ENCODE measurements around the gene NEURL1.
"Not testable (repeated sequence)": the region's sequence is repeated elsewhere in the genome, so short reads cannot be mapped to it uniquely, and the experiment has no call there.

Gene NEURL1

DNA sequence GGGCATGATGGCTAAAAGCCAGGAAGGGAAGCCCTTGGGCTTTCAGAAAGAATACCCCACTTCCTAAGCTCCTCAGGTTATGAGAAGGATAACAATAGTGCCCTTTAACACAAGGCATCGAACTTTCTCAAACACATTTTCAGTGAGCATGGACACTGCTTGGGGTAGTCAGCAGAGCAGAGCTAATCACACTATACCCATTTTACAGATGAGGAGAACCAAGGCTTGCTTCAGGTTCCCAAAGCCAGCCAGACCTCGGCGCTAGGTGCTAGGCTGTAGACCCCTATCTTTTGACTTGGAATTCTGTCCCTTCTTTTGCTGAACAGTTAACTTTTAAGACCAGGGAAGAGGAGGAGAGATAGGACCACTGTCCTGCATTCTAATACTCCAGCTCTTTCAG, 1.8 kb downstream of the NEURL1 start:
- DNase-seq = no peak

DNA sequence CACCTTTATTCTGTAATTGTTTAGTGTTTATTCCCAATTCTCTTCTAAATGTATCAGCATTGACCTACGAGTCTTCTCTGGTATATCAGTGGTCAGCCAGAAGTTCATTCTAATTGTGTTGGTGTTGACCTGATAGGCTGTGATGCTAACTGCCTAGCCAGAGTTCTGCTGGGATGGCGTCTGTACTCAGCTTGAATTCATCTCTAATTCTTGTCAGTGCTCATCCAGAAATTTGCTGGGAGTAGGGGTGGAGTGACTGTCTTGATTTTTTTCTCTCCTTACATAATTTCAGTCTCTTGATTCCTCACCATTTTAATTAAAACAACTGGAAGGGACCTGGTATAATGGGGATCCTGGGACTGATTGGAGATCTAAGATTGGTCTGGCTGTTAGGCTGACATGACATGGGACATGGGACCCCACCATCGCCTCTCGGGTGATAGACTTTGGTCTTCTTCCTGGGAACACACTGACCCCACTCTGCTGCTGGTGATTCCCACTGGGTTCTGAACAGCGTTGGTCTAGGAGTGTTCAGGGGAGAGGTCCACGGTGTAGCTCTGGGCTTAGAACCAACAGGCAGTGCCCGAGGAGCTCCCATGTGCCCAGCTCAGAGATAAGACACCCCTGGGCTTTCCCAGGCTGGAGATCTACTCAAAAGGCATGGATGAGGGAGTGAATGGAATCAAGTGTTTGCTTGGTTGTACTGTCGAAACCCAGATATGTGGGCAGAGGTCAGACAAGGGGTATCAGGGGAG, 3.8 kb downstream of the NEURL1 start:
- no peak for DNase-seq

DNA sequence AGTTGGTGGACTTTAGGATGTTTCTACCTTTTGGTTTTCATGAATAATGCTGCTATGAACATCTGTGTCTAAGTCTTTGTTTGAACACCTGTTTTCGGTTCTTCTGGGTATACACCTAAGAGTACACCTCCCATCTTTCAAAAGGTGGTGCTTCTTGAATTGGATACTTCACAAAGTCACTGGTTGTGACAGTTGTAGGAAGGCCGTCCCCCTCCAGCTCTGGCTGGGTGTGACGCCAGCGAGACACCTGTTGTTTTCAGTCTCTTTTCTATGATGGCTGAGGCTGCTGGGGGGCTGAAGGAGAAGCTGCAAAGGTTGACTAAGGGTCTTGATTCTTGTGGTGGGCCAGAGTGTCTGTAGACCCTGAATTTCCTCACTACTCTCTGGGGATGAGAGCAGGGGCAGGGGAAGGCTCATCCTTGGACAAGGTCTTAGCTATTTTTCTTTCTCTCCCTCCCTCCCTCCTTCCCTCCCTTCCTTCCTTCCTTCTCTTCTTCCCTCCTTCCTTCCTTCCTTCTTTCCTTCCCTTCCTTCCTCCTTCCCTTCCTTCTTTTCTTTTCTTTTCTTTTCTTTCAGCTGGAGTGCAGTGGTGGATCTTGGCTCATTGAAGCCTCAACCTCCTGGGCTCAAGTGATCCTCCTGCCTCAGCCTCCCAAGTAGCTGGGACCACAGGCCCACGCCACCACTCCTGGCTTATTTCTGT, 5.6 kb downstream of the NEURL1 start:
- no peak for DNase-seq

DNA sequence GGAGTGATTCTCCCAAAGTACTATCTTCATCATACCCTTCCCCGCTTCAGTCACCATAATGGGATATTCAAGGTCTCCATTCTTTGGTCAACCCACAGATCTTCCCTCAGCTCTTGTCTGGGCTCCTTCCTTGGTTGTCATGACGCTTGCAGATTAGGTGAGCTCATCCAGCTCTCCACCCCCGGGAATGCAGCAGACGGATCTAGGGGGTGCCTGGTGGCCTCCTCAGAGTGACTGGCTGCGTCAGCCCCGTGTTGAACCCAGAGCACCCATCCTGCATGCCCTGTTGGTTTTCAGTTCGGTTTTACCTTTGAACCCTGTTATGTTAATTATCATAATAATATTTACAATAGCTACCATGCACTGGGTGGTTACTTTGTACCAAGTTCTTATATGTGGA, 6.4 kb downstream of the NEURL1 start:
- no peak for DNase-seq

DNA sequence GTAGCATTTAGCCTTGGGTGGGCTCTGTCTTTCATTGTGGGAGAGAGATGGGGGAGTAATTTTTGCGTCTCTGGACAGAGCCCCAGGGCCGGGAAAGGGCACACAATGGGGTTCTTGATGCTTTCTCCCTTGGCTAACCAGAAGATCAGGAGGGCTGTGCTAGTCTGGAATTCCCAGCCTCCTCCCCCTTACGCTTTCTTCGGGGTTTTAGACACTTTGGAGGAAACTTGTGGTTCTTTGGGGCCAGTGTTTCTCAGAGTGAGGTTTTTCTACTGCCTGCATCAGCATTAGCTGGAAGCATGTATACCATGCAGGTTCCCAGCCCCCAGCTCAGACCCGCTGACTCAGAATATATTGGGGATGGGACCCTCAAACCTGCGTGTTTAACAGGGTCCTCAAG, 7.0 kb downstream of the NEURL1 start:
- DNase-seq = no peak

DNA sequence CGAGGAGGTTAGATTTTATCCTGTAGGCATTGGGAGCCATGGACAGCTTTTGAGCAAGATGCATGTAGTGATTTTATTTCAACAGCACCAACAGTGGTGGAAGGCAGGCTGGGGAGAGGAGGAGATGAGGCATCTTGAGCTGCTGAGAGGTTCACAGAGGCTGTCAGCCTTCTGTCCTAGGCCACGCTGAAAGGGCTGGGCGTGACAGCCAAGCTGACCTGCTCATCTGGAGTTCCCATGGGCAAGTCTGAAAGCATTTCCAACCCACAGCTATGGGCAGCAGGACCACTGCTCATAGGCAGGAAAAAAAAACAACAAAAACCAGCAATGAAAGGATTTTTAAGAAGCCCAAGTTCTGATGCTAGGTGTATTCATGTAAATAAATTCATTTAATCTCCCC, 7.7 kb downstream of the NEURL1 start:
- DNase-seq = no peak

DNA sequence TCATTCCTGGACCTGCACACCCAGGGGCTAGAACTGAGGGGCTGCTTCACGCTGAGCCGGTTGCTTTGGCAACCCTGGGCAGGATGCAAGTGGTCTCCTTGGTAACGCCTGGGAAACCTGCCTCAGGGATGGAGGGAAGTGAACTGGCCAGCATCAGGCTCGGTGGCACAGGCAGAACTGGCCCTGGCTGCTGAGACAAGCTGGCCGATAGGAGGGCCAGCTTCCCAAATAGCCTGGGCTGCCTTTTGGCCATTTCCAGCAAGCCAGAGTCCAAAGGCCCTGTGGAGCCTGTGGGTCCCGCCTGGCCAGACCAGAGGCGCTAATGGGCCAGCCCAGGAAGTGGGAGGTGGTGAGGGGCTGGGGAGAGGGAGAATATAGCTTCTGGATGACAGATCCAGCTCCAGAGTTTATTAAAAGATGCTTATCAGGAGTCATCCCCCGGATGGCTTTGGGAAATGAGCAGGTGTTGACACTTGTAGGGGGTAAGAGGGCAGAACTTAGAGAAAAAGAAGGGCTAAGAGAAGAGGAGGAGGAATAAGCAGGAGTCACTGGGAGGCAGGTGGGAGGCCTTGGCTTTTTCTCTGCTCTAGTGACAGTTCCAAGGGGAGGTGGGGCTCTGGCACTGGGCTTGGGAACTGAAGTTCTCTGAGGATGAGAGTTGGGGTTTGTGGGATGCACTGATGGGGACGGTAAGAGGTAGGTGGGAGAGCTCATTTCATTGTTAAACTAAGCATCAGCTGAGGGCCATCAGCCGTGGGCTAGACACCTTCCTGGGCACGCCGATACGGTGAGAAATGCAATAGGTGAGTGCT, 9.6 kb downstream of the NEURL1 start:
- no peak for DNase-seq

DNA sequence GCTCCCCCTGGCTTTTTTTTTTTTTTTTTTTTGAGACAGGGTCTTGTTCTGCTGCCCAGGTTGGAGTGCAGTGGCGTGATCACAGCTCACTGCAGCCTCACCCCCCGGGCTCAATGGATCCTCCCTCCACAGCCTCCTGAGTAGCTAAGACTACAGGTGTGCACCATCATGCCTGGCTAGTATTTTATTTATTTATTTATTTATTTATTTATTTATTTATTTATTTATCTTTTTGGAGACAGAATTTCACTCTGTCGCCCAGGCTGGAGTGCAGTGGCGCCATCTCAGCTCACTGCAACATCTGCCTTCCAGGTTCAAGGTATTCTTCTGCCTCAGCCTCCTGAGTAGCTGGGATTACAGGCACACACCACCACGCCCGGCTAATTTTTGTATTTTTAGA, 10.3 kb downstream of the NEURL1 start:
- not testable (repeated sequence) for DNase-seq

DNA sequence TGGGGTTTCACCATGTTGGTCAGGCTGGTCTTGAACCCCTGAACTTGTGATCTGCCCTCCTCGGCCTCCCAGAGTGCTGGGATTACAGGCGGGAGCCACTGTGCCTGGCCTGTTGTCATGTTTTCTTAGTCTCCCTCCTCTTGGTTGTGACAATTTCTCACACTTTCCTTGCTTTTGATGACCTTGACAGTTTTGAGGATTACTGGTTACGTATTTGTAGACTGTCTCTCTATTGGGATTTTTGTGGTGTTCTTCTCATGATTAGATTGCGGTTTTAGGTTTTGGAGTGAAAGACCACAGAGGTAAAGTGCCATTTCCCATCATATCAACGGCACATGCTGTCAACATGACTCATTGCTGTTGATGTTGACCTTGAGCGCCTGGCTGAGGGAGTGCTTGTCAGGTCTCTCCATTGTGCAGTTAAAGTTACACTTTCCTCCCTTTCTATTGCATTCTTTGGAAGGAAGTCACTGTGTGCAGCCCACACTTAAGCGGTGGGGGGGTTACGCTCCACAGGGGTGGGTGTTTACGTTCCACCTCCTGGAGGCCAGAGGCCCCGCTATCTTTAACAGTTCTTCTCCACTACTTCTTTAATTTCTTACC, 10.8 kb downstream of the NEURL1 start:
- no peak for DNase-seq

DNA sequence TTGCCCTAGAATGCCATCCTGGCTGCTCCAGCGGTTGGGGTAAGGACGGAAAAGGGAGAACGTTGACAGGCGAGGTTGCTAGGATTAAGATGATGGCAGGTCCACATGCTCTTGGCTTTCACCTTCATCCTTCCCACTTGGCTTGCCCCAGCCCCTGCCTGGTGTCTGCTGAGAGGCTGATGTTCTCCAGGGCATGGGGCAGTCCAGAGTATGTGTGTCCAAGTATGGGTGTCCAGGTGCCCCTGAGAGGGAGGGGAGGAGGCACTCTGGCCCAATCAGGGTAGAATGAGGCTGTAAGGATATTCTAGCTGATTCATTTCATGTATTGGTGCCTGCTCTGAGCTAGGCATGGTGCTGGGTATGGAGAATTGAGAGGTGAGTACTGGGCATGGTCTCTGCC, 12.6 kb downstream of the NEURL1 start:
- DNase-seq = no peak

DNA sequence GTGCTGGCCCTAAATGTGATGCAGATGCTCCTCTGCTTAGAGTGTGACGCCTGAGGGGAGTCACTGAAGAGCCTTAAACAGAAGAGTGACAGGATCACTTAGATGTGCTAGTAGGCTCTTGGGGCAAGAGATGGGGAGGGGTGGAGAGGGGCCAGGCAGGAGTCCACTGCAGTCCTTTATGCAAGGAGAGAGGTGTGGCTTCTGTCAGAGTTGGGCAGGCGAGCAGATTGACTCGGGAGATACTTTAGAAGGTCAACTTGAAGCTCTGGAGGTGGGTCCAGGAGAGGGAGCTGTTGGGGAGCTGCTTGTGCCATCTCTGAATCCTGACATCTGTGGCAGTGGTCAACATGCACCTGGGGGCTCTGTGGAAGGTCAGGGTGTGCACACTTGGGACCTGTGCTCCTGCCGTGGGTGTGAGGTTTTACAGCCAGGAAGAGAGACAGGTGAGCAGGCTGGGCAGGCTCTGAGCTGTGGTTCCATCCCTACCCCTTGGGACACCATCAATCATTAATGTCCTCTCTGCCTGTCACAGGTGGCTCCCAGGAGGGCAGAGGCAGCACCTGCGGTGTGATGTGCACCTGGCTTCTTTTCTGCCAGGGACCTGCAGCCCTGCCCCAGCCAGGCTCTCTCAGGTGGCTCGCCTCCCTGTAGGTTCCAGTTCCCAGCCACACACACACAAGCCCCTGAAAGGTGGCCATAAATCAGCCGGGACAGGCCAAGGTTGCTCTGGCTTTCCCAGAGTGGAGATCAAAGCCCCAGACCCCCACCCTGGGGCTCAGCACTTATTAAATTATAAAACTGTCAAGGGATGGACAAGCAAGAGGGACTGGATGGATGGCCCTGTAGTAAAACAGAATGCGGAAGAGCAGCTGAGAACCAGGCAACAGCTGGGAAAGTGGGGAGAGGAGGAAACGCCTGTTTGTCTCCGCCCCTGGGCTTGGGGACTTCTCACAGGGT, 14.0 kb downstream of the NEURL1 start:
- DNase-seq = no peak

DNA sequence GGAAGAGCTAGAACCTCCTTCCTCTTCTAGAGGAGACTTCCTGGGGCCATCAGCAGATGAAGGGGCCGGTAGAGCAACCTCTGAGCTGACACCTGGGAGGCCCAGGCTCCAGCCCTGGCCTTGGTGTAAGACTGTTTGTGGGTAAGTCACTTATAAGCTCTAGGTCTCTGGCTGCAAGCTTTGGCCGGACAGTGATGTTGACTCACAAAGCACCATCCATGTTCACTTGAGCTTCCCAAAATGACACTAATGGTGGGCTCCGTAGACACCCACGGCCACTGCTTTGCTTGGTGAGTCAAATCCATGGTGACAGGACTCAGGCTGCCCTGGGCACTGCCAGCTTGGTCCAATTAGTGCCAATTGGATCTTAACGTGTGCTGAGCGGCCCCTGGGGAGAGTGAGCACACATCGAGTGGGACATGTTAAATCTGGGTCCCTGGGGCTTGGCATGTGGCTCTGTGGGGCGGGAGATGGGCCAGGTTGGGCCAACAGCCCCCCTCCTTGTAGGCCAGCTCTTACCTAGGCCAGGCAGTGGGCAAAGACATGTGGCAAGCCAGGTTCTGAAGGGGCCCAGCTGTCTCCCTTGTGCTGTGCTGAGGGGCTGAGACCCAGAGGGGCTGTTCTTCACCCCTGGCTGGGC, 16.7 kb downstream of the NEURL1 start:
- DNase-seq = no peak

DNA sequence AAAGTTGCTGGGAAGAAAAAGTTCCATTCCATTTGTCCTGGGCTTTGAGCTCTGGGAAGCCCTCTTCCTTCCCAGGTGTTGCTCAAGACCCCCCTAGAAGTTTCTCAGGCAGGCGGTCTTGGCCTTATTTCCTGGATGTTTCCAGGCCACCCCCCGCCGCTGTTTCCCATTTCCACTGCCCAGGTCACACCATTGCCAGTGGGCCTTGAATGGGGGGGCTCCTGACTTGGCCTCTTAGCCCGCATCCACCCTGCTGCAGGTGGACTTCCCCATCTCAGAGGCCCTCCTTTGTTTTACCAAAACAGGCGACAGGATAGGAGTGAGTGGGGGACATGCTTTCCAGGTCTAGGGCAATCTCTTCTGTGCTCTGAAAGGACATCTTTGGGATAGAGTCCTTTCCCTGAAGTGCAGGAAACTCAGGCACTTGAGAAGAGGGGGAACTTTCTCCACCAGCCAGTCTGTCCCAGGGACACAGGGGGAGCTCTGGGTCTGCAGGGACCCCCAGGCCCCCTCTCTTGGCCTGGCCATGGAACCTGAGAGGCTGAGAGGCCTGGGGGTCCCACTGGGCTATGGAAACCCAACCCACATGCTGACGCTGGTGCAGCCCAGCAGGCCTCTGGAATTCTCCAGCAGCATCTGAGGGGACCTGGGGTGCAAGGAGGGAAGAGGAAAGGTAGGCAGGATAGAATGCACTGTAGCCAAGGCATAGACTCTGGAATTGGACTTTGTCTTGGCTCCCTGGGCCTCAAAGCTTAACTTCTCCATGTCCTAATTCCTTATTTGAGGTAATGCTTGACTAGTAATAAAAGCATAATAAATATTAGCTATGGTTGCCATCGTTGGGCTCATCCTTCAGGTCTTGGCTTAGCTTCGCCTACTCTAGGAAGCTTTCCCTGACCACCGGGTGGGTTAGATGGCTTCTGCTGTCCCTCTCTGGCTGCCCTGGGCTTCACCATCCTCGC, 17.6 kb downstream of the NEURL1 start:
- no peak for DNase-seq

DNA sequence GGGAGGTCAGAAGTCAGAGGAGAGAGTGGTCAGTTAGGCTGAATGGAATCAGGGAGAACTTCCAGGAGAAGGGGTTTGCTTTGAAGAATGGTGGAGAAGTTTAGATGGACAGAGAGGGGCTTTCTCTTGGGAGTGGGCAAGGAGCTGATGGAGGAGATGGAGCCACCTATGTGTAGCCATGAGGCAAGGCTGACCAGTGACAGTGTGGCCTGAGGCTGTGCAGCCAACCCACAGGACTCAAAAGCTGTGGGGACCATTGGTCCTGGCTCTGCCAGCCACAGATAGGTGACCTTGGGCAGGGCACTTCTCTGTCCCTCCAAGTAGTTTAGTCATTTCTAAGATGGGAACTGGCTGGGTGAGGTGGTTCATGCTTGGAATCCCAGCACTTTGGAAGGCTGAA, 18.7 kb downstream of the NEURL1 start:
- no peak for DNase-seq

DNA sequence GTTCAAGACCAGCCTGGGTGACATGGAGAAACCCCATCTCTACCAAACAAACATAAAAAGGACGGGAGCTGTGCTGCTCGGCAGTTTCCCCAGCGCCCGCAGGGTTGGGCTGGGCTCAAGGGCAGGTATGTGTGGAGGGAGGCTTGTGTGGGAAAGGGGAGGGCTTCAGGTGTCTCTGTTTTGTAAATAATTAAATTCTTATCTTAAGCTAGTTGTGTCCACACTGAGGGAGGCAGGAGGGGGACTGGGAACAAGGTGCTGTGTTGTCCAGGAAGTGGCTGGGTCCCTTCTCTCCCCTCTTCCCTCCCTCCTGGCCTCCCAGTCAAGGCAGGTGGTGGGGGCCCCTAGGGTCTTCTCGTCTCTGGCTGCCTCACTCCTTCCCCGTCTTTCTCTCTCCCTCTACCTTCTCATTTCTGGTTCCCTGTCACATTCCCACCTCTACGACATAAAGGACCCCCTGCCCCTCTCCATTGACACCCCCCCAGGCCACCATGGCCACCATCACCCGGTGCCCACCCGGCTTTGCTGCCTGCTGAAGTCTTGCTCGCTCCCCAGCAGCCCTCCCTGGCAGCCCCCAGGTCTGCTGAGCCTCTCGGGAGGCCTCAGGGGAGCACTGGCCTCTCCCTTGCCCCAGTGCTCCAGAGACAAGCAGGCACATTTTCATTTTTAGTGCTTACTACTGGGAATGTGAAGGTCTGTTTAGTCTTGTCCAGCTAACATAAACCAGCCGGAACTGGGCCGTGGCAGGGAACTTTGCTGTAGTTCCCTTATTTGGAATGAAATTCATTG, 19.3 kb downstream of the NEURL1 start:
- no peak for DNase-seq

DNA sequence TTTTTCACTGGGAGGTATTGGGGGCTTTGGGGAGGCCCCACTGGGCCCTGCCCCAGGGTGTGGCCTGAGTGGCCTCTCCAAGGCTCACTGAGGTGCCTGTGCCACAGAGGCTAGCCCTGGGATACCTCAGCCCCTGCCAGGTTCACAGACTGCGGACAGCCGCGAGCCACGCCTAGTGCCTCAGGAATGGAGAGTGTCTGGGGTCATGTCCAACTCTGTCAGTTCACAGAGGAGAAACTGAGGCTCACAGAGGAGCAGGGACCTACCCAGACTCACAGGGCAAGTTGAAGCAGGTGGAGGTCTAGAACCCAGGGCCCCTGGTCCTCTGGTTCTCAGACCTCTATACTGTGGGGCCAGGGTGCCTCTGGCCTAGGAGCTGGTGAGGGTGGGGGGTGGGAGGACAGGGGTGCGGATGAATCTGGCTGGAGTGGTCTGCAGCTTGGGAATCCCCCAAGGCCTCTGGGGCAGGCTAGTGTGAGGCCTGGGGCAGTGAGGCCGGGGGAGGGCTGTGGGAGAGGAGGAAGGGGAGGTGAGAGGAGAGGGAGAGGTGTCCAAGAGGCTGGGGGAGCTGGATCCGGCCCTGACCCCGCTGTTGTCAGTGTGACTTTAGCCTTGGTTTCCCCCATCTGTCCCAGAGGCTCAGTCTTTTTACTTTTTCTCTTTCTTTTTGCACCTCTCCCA, 20.0 kb downstream of the NEURL1 start:
- no peak for DNase-seq

DNA sequence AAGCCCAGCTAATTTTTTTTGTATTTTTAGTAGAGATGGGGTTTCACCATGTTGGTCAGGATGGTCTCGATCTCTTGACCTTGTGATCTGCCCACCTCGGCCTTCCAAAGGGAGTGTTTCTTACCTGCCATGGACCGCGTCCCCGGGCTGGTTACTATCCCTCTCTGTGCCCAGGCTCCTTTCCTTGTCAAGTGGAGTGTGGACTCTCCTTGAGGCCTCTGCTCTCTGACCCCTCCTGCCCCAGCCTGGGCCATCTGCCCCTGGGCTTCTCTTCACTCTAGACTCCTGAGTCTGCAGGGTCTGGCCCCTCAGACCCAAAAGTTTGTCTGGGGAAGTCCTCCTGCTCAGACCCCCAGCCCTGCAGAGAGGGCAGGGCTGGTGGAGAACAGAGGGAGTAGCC, 20.7 kb downstream of the NEURL1 start:
- DNase-seq = no peak

DNA sequence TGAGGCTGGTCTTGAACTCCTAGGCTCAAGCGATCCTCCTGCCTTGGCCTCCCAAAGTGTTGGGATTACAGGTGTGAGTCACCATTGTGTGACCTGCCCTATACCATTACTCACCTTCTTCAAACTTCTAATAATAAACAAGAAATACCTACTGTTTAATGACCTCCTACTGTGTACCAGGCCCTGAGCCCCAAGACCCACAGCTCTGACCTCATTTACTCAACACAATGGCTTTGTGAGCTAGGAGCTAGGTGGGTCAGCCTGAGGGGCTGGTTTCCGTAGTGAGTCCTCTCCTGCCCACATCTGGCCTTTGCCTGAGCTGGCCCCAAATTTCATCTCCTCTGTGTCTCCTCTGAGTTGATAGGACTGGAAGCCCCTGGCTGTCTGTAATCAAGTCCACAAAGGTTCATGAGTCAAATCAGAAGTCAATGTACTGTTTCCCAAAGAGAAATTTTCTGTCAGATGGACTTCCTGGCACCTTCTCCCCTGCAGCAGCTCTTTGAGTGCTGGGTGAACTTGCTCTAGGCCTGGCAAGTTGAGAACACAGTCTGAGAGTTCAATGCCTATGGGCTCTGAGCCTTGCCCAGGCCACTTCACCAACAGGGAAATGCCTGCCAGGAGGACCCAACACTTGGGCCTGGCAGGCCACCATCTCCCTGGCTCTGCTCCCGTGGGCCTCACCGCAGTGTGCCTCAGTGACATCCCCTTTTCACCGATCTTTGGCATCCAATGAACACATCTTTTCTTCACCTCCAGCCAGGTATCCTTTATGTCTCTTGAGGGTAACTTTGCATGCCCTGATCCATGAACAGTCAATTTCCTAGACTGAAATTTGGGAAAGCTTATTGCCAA, 24.0 kb downstream of the NEURL1 start:
- no peak for DNase-seq

All from GOT3 (cell line).